ENCODE measurements around the gene FGF12. TPM values are rescaled to one million over a fixed set of nuclear protein-coding genes. Genes with fewer than 3 reads are reported as not detected.

Gene FGF12
- total and polyA plus RNA-seq, 2 experiments from 2014 or later, result 6.0 to 14.3 TPM

DNA sequence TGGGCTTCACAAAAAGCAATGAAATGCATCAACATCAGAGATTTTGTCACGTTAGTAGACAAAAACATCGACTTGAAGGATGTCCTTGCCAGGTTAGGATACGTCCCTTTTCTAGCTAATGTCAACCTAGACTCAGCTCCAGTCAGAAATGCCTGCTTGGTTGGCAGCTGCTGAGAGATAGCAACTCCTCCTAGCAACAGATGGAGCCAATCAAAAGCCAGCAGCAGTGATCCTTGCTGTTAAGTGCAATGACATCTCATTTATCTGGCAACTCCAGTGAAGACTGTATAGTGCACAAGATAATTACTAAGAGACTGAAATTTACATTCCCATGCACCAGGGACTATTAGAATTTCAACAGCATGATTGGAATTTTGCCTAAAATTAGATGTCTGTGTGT lies 424.1 kb downstream of the FGF12 start:
- Mint-ChIP-seq H3K27me3 (ENCODE audit: insufficient read depth, low read depth, poor library complexity) (peaks cover 1% of the 10 kb centered on the region), H3K4me3 (no peak overlapping the region), H3K4me1 (peaks cover 7% of the 10 kb centered on the region; the same call in 2 of the 3 replicates), H3K36me3 (ENCODE audit: low read depth) (peaks cover under 1% of the 10 kb centered on the region; the same call in 1 of the 3 replicates), H3K9me3 (no peaks in the 10 kb centered on the region), H3K27ac (no peak overlapping the region)
- peak; percentile 54 for ATAC-seq
- no peaks in the 10 kb centered on the region for H3F3A ChIP-seq (replicated peaks; ENCODE audit: low read depth)
- H3K4me3 ChIP-seq, result no peak overlapping the region
- H3K4me1 ChIP-seq (ENCODE audit: insufficient read depth), result peaks cover 4% of the 10 kb centered on the region; the same call in 1 of the 2 replicates
- H4K20me1 ChIP-seq (replicated peaks; ENCODE audit: insufficient read depth), result no peaks in the 10 kb centered on the region
- DNase-seq (ENCODE audit: low spot score), result peak; percentile 23
- no peaks in the 10 kb centered on the region for H3K27me3 ChIP-seq (ENCODE audit: insufficient read depth)
- no peak overlapping the region for H2AFZ ChIP-seq
- TF ChIP-seq, protein P1, sequence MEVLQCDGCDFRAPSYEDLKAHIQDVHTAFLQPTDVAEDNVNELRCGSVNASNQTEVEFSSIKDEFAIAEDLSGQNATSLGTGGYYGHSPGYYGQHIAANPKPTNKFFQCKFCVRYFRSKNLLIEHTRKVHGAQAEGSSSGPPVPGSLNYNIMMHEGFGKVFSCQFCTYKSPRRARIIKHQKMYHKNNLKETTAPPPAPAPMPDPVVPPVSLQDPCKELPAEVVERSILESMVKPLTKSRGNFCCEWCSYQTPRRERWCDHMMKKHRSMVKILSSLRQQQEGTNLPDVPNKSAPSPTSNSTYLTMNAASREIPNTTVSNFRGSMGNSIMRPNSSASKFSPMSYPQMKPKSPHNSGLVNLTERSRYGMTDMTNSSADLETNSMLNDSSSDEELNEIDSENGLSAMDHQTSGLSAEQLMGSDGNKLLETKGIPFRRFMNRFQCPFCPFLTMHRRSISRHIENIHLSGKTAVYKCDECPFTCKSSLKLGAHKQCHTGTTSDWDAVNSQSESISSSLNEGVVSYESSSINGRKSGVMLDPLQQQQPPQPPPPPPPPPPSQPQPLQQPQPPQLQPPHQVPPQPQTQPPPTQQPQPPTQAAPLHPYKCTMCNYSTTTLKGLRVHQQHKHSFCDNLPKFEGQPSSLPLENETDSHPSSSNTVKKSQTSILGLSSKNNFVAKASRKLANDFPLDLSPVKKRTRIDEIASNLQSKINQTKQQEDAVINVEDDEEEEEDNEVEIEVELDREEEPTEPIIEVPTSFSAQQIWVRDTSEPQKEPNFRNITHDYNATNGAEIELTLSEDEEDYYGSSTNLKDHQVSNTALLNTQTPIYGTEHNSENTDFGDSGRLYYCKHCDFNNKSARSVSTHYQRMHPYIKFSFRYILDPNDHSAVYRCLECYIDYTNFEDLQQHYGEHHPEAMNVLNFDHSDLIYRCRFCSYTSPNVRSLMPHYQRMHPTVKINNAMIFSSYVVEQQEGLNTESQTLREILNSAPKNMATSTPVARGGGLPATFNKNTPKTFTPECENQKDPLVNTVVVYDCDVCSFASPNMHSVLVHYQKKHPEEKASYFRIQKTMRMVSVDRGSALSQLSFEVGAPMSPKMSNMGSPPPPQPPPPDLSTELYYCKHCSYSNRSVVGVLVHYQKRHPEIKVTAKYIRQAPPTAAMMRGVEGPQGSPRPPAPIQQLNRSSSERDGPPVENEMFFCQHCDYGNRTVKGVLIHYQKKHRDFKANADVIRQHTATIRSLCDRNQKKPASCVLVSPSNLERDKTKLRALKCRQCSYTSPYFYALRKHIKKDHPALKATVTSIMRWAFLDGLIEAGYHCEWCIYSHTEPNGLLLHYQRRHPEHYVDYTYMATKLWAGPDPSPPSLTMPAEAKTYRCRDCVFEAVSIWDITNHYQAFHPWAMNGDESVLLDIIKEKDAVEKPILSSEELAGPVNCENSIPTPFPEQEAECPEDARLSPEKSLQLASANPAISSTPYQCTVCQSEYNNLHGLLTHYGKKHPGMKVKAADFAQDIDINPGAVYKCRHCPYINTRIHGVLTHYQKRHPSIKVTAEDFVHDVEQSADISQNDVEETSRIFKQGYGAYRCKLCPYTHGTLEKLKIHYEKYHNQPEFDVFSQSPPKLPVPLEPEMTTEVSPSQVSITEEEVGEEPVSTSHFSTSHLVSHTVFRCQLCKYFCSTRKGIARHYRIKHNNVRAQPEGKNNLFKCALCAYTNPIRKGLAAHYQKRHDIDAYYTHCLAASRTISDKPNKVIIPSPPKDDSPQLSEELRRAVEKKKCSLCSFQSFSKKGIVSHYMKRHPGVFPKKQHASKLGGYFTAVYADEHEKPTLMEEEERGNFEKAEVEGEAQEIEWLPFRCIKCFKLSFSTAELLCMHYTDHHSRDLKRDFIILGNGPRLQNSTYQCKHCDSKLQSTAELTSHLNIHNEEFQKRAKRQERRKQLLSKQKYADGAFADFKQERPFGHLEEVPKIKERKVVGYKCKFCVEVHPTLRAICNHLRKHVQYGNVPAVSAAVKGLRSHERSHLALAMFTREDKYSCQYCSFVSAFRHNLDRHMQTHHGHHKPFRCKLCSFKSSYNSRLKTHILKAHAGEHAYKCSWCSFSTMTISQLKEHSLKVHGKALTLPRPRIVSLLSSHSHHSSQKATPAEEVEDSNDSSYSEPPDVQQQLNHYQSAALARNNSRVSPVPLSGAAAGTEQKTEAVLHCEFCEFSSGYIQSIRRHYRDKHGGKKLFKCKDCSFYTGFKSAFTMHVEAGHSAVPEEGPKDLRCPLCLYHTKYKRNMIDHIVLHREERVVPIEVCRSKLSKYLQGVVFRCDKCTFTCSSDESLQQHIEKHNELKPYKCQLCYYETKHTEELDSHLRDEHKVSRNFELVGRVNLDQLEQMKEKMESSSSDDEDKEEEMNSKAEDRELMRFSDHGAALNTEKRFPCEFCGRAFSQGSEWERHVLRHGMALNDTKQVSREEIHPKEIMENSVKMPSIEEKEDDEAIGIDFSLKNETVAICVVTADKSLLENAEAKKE (CRISPR knock-in tag; IDR thresholded peaks at IDR 0.05), result no peak
- TF ChIP-seq EZH2 (IDR thresholded peaks at IDR 0.05; ENCODE audit: low read depth, unreplicated experiment) (no peak), ZNF331 (CRISPR knock-in tag; IDR thresholded peaks at IDR 0.05; ENCODE audit: low read depth) (no peak), JUNB (IDR thresholded peaks at IDR 0.05; ENCODE audit: unreplicated experiment) (no peak), STAT1 (IDR thresholded peaks at IDR 0.05; ENCODE audit: unreplicated experiment) (no peak), POLR2AphosphoS5 (IDR thresholded peaks at IDR 0.05; ENCODE audit: low read depth) (no peak), NANOG (IDR thresholded peaks at IDR 0.05; ENCODE audit: borderline replicate concordance) (no peak), CREB1 (CRISPR knock-in tag; IDR thresholded peaks at IDR 0.05; ENCODE audit: low read depth) (no peak), EZH2phosphoT487 (IDR thresholded peaks at IDR 0.05; ENCODE audit: unreplicated experiment) (no peak), ZNF114 (CRISPR knock-in tag; IDR thresholded peaks at IDR 0.05) (no peak)
- TF ChIP-seq, protein P2, sequence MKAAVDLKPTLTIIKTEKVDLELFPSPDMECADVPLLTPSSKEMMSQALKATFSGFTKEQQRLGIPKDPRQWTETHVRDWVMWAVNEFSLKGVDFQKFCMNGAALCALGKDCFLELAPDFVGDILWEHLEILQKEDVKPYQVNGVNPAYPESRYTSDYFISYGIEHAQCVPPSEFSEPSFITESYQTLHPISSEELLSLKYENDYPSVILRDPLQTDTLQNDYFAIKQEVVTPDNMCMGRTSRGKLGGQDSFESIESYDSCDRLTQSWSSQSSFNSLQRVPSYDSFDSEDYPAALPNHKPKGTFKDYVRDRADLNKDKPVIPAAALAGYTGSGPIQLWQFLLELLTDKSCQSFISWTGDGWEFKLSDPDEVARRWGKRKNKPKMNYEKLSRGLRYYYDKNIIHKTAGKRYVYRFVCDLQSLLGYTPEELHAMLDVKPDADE (IDR thresholded peaks at IDR 0.05), result no peak
- TF ChIP-seq, protein P3, sequence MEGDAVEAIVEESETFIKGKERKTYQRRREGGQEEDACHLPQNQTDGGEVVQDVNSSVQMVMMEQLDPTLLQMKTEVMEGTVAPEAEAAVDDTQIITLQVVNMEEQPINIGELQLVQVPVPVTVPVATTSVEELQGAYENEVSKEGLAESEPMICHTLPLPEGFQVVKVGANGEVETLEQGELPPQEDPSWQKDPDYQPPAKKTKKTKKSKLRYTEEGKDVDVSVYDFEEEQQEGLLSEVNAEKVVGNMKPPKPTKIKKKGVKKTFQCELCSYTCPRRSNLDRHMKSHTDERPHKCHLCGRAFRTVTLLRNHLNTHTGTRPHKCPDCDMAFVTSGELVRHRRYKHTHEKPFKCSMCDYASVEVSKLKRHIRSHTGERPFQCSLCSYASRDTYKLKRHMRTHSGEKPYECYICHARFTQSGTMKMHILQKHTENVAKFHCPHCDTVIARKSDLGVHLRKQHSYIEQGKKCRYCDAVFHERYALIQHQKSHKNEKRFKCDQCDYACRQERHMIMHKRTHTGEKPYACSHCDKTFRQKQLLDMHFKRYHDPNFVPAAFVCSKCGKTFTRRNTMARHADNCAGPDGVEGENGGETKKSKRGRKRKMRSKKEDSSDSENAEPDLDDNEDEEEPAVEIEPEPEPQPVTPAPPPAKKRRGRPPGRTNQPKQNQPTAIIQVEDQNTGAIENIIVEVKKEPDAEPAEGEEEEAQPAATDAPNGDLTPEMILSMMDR (conservative IDR thresholded peaks at IDR 0.05; ENCODE audit: low read depth in 2 of 2), result no peak
- TF ChIP-seq, protein P4, sequence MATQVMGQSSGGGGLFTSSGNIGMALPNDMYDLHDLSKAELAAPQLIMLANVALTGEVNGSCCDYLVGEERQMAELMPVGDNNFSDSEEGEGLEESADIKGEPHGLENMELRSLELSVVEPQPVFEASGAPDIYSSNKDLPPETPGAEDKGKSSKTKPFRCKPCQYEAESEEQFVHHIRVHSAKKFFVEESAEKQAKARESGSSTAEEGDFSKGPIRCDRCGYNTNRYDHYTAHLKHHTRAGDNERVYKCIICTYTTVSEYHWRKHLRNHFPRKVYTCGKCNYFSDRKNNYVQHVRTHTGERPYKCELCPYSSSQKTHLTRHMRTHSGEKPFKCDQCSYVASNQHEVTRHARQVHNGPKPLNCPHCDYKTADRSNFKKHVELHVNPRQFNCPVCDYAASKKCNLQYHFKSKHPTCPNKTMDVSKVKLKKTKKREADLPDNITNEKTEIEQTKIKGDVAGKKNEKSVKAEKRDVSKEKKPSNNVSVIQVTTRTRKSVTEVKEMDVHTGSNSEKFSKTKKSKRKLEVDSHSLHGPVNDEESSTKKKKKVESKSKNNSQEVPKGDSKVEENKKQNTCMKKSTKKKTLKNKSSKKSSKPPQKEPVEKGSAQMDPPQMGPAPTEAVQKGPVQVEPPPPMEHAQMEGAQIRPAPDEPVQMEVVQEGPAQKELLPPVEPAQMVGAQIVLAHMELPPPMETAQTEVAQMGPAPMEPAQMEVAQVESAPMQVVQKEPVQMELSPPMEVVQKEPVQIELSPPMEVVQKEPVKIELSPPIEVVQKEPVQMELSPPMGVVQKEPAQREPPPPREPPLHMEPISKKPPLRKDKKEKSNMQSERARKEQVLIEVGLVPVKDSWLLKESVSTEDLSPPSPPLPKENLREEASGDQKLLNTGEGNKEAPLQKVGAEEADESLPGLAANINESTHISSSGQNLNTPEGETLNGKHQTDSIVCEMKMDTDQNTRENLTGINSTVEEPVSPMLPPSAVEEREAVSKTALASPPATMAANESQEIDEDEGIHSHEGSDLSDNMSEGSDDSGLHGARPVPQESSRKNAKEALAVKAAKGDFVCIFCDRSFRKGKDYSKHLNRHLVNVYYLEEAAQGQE (IDR thresholded peaks at IDR 0.05; ENCODE audit: unreplicated experiment), result no peak
- no peaks in the 10 kb centered on the region for H3K79me2 ChIP-seq (replicated peaks; ENCODE audit: insufficient read depth)
- no peak overlapping the region for H3K4me2 ChIP-seq
- no peak overlapping the region for H3K27ac ChIP-seq (ENCODE audit: low read depth)
- H3K9me2 ChIP-seq (ENCODE audit: insufficient read depth), result no peaks in the 10 kb centered on the region
- no peaks in the 10 kb centered on the region for H3K36me3 ChIP-seq (ENCODE audit: insufficient read depth)
